ENCODE results near the gene VWA7.

VWA7 gene

GRCh38 chr6:31752739-31753319, 24.3 kb downstream of the VWA7 start:
- DNase-seq (ENCODE audit: low read depth) = no peak

GRCh38 chr6:31750411-31751022, 26.6 kb downstream of the VWA7 start:
- DNase-seq (ENCODE audit: low read depth) = no peak

- DNase-seq (ENCODE audit: low read depth) = no peak
Measured at GRCh38 chr6:31749301-31750036, 27.7 kb downstream of the VWA7 start.

GRCh38 chr6:31744422-31744821, 32.7 kb downstream of the VWA7 start:
- no peak for DNase-seq (ENCODE audit: low read depth)

- no peak for DNase-seq (ENCODE audit: low read depth)
Measured at GRCh38 chr6:31742894-31743293, 34.2 kb downstream of the VWA7 start.

GRCh38 chr6:31741815-31742214, 35.3 kb downstream of the VWA7 start:
- no peak for DNase-seq (ENCODE audit: low read depth)

- no peak for DNase-seq (ENCODE audit: low read depth)
Measured at GRCh38 chr6:31740397-31741223, 36.5 kb downstream of the VWA7 start.

GRCh38 chr6:31739639-31740396, 37.3 kb downstream of the VWA7 start, which contains the start of gene MSH5:
TSS of gene MSH5 (plus strand) at chr6:31740005. CDS start at chr6:31740467, 462 bp downstream.
- peak; percentile 91 for DNase-seq (ENCODE audit: low read depth)

GRCh38 chr6:31737991-31738979, 38.8 kb downstream of the VWA7 start:
- peak; percentile 43 for DNase-seq (ENCODE audit: low read depth)

- DNase-seq (ENCODE audit: low read depth) = no peak
Measured at GRCh38 chr6:31737315-31737990, 39.7 kb downstream of the VWA7 start.

GRCh38 chr6:31736768-31737314, 40.3 kb downstream of the VWA7 start:
- DNase-seq (ENCODE audit: low read depth) = no peak

GRCh38 chr6:31736021-31736767, 40.9 kb downstream of the VWA7 start, which contains the start of gene CLIC1:
TSS of gene CLIC1 (minus strand) at chr6:31736530. CDS start at chr6:31736300, 230 bp downstream.
- peak; percentile 66 for DNase-seq (ENCODE audit: low read depth)

- DNase-seq (ENCODE audit: low read depth) = peak; percentile 45
Measured at GRCh38 chr6:31734821-31735406, 42.2 kb downstream of the VWA7 start.

GRCh38 chr6:31734247-31734820, 42.8 kb downstream of the VWA7 start:
- no peak for DNase-seq (ENCODE audit: low read depth)

GRCh38 chr6:31733734-31734133, 43.4 kb downstream of the VWA7 start:
- DNase-seq (ENCODE audit: low read depth) = no peak

GRCh38 chr6:31732029-31732428, 45.1 kb downstream of the VWA7 start:
- no peak for DNase-seq (ENCODE audit: low read depth)

GRCh38 chr6:31730631-31731086, 46.5 kb downstream of the VWA7 start:
- no peak for DNase-seq (ENCODE audit: low read depth)
